IPS-18a (cell line): ENCODE measurements around the gene SEC14L3.

ENCODE experiments used
- H3K27ac ChIP-seq: one replicate; pipeline ENCODE4 v1.5.1; 2013; ENCODE audit warnings: low read length
- H3K27me3 ChIP-seq: one replicate; pipeline ENCODE4 v1.6.1; 2013; ENCODE audit warnings: mild to moderate bottlenecking, low read length; ENCODE audit not compliant: control insufficient read depth, insufficient read depth
- H3K36me3 ChIP-seq: one replicate; pipeline ENCODE4 v1.6.1; 2013; ENCODE audit warnings: low read depth, low read length; ENCODE audit not compliant: control insufficient read depth
- H3K4me1 ChIP-seq: one replicate; pipeline ENCODE4 v1.6.1; 2013; ENCODE audit warnings: low read depth, low read length; ENCODE audit not compliant: control insufficient read depth
- H3K4me3 ChIP-seq: one replicate; pipeline ENCODE4 v1.5.1; 2013; ENCODE audit warnings: low read length
- H3K9ac ChIP-seq: one replicate; pipeline ENCODE4 v1.6.1; 2013; ENCODE audit warnings: mild to moderate bottlenecking, low read length, moderate library complexity
- H3K9me3 ChIP-seq: one replicate; pipeline ENCODE4 v1.6.1; 2013; ENCODE audit warnings: low read depth, low read length; ENCODE audit not compliant: control insufficient read depth

Gene SEC14L3

GRCh38 chr22:30502911-30503310 is 31.1 kb upstream of the SEC14L3 start:
- H3K4me1 ChIP-seq = no peaks in the 10 kb centered on the region
- no peak overlapping the region for H3K9ac ChIP-seq
- no peaks in the 10 kb centered on the region for H3K36me3 ChIP-seq
- H3K4me3 ChIP-seq = no peak overlapping the region
- no peaks in the 10 kb centered on the region for H3K27me3 ChIP-seq
- no peaks in the 10 kb centered on the region for H3K9me3 ChIP-seq
- no peak overlapping the region for H3K27ac ChIP-seq

- Histone ChIP-seq H3K4me1 (no peaks in the 10 kb centered on the region), H3K9me3 (no peaks in the 10 kb centered on the region), H3K9ac (no peak overlapping the region), H3K27me3 (no peaks in the 10 kb centered on the region), H3K27ac (no peak overlapping the region), H3K4me3 (no peak overlapping the region), H3K36me3 (no peaks in the 10 kb centered on the region)
Measured at GRCh38 chr22:30502153-30502552, 30.3 kb upstream of the SEC14L3 start.

DNA sequence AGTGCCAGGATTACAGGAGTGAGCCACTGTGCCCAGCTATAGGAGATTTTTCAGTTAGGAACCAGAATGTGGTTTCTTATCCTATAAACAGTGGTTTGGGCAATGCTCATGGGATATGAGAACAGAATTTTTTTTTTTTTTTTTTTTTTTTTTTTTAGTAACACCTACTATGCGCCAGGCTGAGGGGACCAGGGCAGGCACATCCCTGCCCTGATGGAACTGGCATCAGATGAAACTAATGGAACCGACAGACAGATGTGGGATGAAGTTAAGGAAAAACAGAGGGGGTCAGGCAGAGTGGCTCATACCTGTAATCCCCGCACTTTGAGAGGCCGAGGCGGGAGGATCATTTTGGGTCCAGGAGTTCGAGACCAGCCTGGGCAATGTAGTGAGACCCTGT is 28.8 kb upstream of the SEC14L3 start:
- Histone ChIP-seq H3K4me3 (no peak overlapping the region), H3K27ac (no peak overlapping the region)

GRCh38 chr22:30497466-30498150 is 25.8 kb upstream of the SEC14L3 start:
- no peaks in the 10 kb centered on the region for H3K4me1 ChIP-seq
- no peaks in the 10 kb centered on the region for H3K36me3 ChIP-seq
- H3K27ac ChIP-seq = no peak overlapping the region
- no peak overlapping the region for H3K4me3 ChIP-seq
- H3K9me3 ChIP-seq = no peaks in the 10 kb centered on the region
- H3K9ac ChIP-seq = no peak overlapping the region
- no peaks in the 10 kb centered on the region for H3K27me3 ChIP-seq

More for the DNA sequence above, 28.8 kb upstream of the SEC14L3 start:
- Histone ChIP-seq H3K4me1 (no peaks in the 10 kb centered on the region), H3K9ac (no peak overlapping the region), H3K36me3 (no peaks in the 10 kb centered on the region), H3K9me3 (no peaks in the 10 kb centered on the region), H3K27me3 (no peaks in the 10 kb centered on the region)

GRCh38 chr22:30495041-30495784 is 23.4 kb upstream of the SEC14L3 start:
- H3K4me3 ChIP-seq = no peak overlapping the region
- no peak overlapping the region for H3K9ac ChIP-seq

GRCh38 chr22:30492144-30492543 is 20.3 kb upstream of the SEC14L3 start:
- Histone ChIP-seq H3K27me3 (no peaks in the 10 kb centered on the region), H3K27ac (no peak overlapping the region), H3K9me3 (no peaks in the 10 kb centered on the region), H3K36me3 (no peaks in the 10 kb centered on the region), H3K4me3 (no peak overlapping the region), H3K4me1 (no peaks in the 10 kb centered on the region), H3K9ac (no peak overlapping the region)

More at GRCh38 chr22:30495041-30495784, 23.4 kb upstream of the SEC14L3 start:
- Histone ChIP-seq H3K9me3 (no peaks in the 10 kb centered on the region), H3K27ac (no peak overlapping the region), H3K27me3 (no peaks in the 10 kb centered on the region), H3K4me1 (no peaks in the 10 kb centered on the region), H3K36me3 (no peaks in the 10 kb centered on the region)

DNA sequence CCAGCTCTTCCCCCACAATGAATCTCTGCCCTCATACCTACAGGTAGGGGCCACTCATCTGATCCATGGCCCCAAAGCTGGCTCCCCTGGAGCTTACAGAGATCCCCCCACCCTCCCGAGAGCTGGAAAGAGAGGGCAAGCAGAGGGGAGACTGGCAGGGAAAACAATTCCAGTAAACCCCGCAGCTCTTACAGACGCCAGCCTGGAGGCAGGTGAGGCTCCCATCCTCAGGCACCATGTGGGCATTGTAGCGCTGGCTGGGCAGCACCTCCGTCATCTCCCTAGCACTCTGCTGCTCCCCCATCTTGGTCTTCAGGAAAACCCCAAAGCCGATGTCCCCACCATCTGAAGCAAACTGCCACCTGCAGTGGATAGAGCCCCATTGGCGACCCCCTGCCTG is 19.6 kb upstream of the SEC14L3 start:
- H3K36me3 ChIP-seq = no peaks in the 10 kb centered on the region
- H3K4me1 ChIP-seq = no peaks in the 10 kb centered on the region
- H3K27ac ChIP-seq = no peak overlapping the region
- no peaks in the 10 kb centered on the region for H3K27me3 ChIP-seq
- H3K9me3 ChIP-seq = no peaks in the 10 kb centered on the region
- H3K9ac ChIP-seq = no peak overlapping the region
- no peak overlapping the region for H3K4me3 ChIP-seq

- H3K9me3 ChIP-seq = no peaks in the 10 kb centered on the region
- H3K4me1 ChIP-seq = no peaks in the 10 kb centered on the region
- no peaks in the 10 kb centered on the region for H3K36me3 ChIP-seq
- no peak overlapping the region for H3K4me3 ChIP-seq
- H3K27ac ChIP-seq = no peak overlapping the region
- H3K27me3 ChIP-seq = no peaks in the 10 kb centered on the region
- no peak overlapping the region for H3K9ac ChIP-seq
Measured at GRCh38 chr22:30490399-30490798, 18.6 kb upstream of the SEC14L3 start.

GRCh38 chr22:30488121-30488520 is 16.3 kb upstream of the SEC14L3 start:
- H3K4me3 ChIP-seq = no peak overlapping the region
- no peaks in the 10 kb centered on the region for H3K9me3 ChIP-seq
- H3K36me3 ChIP-seq = no peaks in the 10 kb centered on the region
- no peaks in the 10 kb centered on the region for H3K27me3 ChIP-seq
- no peaks in the 10 kb centered on the region for H3K4me1 ChIP-seq
- no peak overlapping the region for H3K9ac ChIP-seq
- H3K27ac ChIP-seq = no peak overlapping the region

- H3K4me1 ChIP-seq = no peaks in the 10 kb centered on the region
- no peak overlapping the region for H3K4me3 ChIP-seq
- no peaks in the 10 kb centered on the region for H3K9me3 ChIP-seq
- H3K9ac ChIP-seq = no peak overlapping the region
- H3K27ac ChIP-seq = no peak overlapping the region
- no peaks in the 10 kb centered on the region for H3K27me3 ChIP-seq
- H3K36me3 ChIP-seq = no peaks in the 10 kb centered on the region
Measured at GRCh38 chr22:30486661-30487115, 14.9 kb upstream of the SEC14L3 start.

GRCh38 chr22:30486118-30486517 is 14.3 kb upstream of the SEC14L3 start:
- H3K9me3 ChIP-seq = no peaks in the 10 kb centered on the region
- no peaks in the 10 kb centered on the region for H3K27me3 ChIP-seq
- no peaks in the 10 kb centered on the region for H3K36me3 ChIP-seq
- no peak overlapping the region for H3K9ac ChIP-seq
- H3K4me1 ChIP-seq = no peaks in the 10 kb centered on the region
- no peak overlapping the region for H3K4me3 ChIP-seq
- H3K27ac ChIP-seq = no peak overlapping the region
